Measurements from ENCODE around the gene HRCT1.
A peak's percentile ranks its signal among the peaks of the same experiment; 100 is the strongest.

The HRCT1 gene

GRCh38 chr9:35945341-35946018 lies 39.5 kb downstream of the HRCT1 start:
- peak; percentile 81 for DNase-seq

GRCh38 chr9:35948451-35948850 lies 42.4 kb downstream of the HRCT1 start:
- no peak for DNase-seq

- no peak for DNase-seq
These were observed 42.9 kb downstream of the HRCT1 start for GRCh38 chr9:35948901-35949318.

- no peak for DNase-seq
These were observed 45.7 kb downstream of the HRCT1 start for GRCh38 chr9:35951736-35952135.

- DNase-seq = no peak
These were observed 46.7 kb downstream of the HRCT1 start for GRCh38 chr9:35952526-35953191.

- peak; percentile 48 for DNase-seq
These were observed 49.0 kb downstream of the HRCT1 start for GRCh38 chr9:35954942-35955546.

- DNase-seq = no peak
These were observed 50.6 kb downstream of the HRCT1 start for GRCh38 chr9:35956651-35957050.
